GM10248 (cell line): ENCODE data around the gene FAM184A.

Experiments
- CTCF ChIA-PET: fragments of 300-600 bp; sonication (Branson Sonifier 250); formaldehyde crosslinking; extraction: SDS; loops from one replicate; lab custom pipeline; 2021; ENCODE audit warnings: antibody characterized with exemption; lab: Yijun Ruan, JAX
- POLR2A ChIA-PET: fragments of 350-650 bp; sonication (Branson Sonifier 250); formaldehyde crosslinking; extraction: SDS; loops from one replicate; lab custom pipeline; 2020; ENCODE audit warnings: antibody characterized with exemption; lab: Yijun Ruan, JAX
- DNase-seq: peaks from one replicate; pipeline ENCODE4 v3.0.0; 2012; ENCODE audit errors: extremely low spot score
- TF ChIP-seq, protein P1 (sequence below): IDR thresholded peaks from 2 replicates; pipeline ENCODE4 v1.5.1; 2012; ENCODE audit warnings: mild to moderate bottlenecking, low read depth; ENCODE audit errors: extremely low read depth, missing control alignments, control extremely low read depth

The FAM184A gene

GRCh38 chr6:118913161-118913560 is 165.3 kb downstream of the FAM184A start:
- POLR2A ChIA-PET = no interaction called here
- TF ChIP-seq, protein P1, sequence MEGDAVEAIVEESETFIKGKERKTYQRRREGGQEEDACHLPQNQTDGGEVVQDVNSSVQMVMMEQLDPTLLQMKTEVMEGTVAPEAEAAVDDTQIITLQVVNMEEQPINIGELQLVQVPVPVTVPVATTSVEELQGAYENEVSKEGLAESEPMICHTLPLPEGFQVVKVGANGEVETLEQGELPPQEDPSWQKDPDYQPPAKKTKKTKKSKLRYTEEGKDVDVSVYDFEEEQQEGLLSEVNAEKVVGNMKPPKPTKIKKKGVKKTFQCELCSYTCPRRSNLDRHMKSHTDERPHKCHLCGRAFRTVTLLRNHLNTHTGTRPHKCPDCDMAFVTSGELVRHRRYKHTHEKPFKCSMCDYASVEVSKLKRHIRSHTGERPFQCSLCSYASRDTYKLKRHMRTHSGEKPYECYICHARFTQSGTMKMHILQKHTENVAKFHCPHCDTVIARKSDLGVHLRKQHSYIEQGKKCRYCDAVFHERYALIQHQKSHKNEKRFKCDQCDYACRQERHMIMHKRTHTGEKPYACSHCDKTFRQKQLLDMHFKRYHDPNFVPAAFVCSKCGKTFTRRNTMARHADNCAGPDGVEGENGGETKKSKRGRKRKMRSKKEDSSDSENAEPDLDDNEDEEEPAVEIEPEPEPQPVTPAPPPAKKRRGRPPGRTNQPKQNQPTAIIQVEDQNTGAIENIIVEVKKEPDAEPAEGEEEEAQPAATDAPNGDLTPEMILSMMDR = no peak
- no peak for DNase-seq
- CTCF ChIA-PET = interaction anchor here (0.8 to 1.9 kb wide), 4 partner anchors 11 to 348 kb away, joined by 3 to 5 read pairs (median 3); no protein-coding TSS in a partner anchor

DNA sequence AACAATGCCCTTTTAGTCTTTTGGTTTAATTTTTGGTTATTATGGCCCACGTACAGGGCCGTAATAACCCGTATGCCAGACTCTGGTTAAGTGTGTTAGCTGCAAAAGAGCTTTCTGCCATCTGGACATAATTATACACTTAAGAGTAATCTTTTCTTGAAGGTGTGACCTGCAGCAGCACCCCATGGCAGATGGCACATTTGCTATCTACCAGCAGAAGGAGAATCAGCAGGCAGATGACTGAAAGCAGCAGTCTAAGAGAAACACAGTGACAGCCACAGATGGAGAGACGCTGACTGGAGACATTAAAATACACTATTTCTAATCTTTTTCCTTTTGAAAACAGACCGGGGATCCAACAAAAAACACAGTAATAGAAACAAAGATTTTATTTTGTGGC is 165.8 kb downstream of the FAM184A start:
- ChIA-PET CTCF (interaction anchor here (0.9 to 1.9 kb wide), 3 partner anchors 16 to 347 kb away, joined by 3 to 5 read pairs (median 3); no protein-coding TSS in a partner anchor), POLR2A (no interaction called here)
- TF ChIP-seq, protein P1 = no peak
- DNase-seq = no peak
